HuH-7.5 (cell line): ENCODE data around the gene TP53INP2.
"Not testable (repeated sequence)": the region's sequence is repeated elsewhere in the genome, so short reads cannot be mapped to it uniquely, and the experiment has no call there.

Source experiments
- DNase-seq: peaks from one replicate; pipeline ENCODE4 v3.0.0; 2011; ENCODE audit warnings: low spot score

TP53INP2 gene

DNA sequence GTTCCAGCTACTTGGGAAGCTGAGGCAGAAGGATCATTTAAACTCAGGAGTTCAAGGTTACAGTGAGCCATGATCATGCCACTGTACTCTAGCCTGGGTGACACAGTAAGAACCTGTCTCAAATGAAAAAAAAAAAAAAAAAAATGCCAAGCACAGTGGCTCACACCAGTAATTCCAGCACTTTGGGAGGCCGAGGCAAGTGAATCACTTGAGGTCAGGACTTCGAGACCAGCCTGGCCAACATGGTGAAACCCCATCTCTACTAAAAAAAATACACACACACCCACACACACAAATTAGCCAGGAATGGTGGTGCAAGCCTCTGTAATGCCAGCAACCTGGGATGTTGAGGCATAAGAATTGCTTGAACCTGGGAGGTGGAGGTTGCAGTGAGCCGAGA is 18.4 kb downstream of the TP53INP2 start:
- DNase-seq: not testable (repeated sequence)

DNA sequence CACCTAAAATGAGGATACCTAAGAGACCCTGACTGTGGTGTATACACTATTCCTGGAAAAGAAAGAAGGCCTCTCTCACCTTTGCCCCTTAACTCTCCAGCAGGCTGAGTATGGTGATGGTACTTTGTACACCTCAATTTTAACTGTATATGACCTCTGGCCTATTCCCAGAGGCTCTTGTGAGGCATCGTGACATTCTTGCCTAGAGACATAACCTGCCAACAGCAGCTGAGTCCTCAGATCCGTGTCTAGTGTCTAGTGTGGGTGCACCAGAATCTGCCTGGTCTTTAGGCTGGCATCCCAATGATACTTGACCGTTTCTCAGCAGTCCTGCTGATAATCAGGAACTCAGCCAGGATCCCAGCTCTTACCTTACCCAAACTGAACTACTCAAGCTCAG is 20.0 kb downstream of the TP53INP2 start:
- no peak for DNase-seq

DNA sequence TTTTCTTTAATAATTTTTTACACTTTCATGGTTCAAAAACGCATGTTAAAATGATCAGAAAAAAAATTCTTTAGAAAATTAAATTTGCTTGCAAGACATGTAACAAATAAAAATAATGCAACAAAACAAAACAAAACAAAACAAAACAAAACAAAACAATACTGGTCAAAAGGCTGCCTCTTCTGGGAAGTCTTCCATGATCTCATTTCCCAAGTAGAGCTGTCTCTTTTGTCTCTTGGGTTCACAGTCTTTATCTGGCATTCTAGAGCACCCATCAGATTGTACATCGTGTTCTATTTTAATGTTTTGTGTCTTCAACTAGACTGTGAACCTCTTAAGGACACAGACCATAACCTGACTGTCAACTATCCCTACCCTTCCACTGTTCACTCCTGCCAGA is 25.3 kb downstream of the TP53INP2 start:
- DNase-seq: no peak

DNA sequence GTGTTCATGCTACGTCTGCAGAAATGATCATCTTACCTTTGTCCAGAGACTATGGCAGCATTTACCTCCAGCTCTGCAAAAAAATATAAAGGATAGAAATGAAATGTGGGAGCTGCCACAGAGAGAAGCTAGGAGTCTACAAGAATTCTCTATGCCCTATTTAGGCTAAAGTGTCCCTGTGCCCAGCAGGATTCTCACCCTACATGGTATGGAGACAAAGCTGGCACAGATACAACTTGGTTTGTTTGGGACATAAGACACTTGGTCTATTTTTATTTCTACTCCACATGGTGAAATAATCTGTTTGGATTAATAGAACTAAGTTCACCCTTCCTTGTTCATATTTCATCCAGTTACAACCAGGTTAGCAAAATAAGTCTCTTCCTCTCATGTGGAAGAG is 28.4 kb downstream of the TP53INP2 start:
- DNase-seq: no peak

DNA sequence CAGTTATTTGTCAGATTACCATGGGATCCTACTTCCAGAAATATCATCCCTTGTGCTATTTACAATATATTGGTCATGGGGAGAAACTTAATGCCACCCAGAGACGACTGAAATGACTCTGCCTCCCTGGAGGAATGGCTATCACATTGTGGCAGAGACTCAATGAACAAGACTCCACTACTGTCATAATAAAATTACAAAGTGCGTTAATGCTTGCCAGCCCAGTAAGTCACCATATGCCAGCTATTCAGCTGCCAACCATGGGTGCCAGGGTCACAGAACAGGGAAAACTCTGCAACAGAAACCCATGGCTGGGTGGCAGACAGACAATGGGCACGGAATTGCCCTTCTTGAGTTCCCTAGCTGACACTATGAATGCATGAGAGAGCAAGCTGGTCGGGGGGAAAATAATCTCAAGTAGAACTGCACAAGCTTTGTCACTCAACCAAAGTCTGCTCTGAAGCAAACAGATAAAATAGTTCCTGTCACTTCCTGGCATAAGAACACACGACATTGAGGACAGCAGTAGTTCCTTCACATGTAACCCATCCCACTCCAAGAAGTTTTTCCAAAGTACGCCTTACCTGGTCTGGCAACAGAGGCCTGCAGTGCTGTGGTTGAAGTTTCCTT is 32.1 kb downstream of the TP53INP2 start:
- no peak for DNase-seq

DNA sequence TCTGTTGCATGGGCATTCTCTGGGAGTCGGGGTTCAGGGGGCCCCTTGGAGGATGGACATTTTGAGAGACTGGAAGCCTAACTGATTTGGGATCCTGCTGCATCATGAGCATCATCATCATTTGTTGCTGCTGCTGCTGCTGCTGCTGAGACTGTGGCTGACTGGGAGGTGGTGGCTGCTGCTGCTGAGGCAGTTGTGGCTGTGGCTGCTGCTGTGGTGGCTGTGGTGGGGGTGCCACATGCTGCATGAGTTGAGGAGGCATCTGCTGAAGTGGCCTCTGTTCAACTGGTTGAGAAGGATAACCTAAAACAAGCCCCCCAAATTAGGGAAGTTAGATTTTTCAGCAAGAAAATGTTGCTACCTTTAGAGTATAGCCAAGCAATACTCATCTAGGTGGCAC is 38.9 kb downstream of the TP53INP2 start:
- DNase-seq: no peak

DNA sequence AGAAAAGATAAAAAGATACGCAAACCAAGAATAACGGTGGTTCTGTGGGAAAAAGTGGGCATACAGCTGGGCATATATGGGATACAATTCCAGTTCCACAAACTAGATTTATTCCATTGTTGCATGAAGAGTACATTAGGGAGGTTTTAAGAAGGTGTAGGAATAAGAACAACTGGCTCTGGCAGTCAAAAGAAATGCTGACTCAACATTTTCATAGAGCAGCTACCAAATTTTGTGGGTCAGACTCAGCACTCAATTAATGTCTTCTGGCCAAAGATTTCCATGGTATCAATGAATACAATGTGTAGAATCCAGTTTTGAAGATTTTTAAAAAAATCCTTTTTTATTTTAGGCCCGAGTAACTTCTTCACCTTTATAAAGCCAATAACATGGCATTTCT is 40.2 kb downstream of the TP53INP2 start:
- DNase-seq: no peak

DNA sequence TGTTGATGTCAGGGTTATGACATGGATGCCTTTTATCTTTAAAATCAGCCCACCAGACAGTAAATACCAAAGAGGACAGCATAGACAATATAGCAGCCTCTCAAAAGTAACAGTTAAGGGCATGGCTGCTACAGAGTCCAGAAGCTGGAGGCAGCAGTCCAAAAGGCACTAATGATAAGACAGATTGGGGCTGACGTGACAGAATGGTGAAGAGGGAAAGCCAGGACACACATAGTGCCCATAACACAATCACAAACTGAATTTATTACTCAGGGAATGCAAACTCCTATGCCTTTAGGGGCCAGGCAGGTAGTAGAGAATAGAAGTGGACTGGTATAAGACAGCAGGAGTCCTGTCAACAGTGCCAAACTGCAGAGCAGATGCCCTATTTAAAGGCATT is 40.7 kb downstream of the TP53INP2 start:
- no peak for DNase-seq

DNA sequence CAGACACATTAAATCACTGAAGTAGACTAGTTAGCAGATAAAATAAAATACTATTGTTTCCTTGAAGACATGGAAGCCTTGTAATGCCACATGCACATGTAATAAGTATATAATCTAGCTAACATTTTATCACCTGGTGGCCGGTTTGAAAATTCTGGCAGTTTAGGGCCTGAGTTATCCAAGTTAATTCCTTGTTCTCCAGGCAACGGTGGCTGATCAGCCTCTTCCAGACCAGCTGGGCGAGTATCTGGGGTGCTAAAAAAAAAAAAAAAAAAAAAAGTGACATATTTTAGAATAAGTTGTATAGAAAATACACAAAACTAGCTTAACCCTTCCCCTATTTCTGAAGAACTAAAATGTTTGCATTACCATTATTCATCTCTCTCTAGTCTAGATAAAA is 42.5 kb downstream of the TP53INP2 start:
- no peak for DNase-seq

DNA sequence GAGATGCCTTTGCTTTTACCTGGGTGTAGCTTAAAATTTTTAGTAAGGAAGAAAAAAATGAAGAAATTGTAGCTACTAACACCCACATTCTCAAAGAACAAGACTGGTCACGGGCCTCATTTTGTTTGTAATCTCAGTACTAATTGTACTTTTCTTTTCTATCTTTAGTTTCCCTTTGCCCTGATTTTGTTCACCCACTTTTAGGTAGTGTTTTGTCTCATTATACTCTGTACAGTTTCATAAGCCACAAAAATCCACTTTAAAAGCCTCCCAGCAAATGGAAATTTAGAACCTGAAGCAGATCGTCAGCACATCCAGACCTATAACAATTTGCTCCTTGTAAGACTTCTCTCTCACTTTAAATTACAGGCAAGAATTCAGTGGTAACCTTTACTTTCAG is 43.3 kb downstream of the TP53INP2 start:
- no peak for DNase-seq

DNA sequence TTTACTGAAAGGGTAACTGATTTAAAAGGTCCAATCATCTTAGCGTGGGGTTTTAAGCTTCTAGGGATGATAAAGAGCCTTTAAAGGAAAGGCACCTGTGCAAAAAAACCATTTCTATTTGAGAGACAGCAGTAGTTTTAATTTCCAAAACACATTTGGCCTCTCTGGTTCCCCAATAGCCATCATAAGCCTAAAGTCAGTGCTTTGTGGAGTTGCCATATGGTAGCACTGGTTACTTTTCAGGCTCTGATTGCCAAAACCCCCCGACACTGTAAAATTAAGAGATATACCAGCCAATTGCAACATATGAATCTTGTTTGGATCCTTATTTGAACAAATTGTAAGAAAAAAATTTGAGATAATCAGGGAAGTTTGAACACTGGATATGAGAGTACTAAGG is 44.6 kb downstream of the TP53INP2 start:
- no peak for DNase-seq

DNA sequence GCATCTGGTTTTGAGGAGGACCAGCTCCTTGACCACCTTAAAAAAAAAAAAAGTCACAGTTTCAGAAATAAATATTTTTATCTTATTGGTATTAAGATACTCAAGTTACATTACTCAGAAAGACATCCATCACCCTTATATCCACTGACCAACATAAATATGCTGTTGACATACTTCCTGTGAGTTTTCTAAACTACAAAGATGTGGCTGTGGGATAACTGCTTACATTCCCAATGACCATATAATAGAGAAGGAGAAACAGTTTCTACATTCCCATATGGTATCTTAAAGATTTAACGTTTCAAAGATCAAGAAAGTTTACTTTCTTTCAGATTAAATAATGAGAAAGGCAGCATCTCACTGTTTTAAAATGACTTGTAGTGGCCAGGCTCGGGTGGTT is 46.3 kb downstream of the TP53INP2 start:
- no peak for DNase-seq

DNA sequence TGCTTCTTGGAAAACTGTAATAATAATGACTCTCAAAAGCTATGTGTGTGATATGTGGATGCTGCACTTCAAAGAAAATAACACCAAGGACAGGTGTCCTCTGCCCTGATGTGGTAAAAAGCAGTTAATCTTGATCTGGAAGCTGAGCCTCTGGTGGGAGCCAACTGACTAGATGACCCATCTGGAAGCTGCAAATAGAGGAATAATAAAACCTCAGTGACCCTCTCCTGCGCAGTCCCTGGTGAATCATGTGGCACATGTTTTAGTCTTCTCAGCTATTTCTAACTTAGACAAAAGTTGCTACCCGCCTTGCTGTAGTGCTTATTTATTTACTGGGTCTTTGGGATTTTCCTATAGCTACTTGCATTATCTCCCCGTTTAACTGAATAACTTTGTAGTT is 47.3 kb downstream of the TP53INP2 start:
- no peak for DNase-seq

DNA sequence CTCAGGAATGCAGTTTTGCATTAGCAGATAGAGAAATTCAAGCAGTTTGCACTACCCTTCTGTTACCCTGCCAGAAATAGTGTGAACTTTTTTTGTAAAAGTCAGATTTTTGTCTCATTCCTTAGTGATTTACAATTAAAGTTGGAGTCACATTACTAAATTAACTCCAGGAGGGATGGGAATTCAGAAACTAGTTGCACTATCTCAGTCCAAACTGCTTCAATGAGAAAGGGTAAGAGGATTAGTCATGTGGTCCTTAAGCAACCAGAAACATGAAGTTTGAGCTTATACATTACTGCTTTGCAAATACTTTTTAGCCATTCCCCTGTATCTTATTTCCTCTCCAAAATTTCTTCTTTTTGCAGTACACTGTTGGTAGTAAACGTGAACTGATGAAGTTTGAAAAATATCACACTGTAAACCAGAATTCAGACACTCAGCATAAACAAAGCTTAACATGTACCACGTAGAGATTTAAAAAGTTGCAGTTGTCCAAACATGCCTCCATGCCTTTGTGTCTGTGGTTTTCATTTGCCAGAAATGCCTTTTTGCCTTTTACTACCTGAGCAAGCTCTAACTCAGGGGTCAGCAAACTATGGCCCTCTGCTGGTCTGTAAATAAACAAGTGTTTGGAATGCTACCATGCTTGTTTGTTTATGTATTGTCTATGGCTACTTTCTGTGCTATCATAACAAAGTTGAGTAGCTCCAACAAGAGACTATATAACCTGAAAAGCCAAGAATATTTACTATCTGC is 49.7 kb downstream of the TP53INP2 start:
- DNase-seq: no peak

DNA sequence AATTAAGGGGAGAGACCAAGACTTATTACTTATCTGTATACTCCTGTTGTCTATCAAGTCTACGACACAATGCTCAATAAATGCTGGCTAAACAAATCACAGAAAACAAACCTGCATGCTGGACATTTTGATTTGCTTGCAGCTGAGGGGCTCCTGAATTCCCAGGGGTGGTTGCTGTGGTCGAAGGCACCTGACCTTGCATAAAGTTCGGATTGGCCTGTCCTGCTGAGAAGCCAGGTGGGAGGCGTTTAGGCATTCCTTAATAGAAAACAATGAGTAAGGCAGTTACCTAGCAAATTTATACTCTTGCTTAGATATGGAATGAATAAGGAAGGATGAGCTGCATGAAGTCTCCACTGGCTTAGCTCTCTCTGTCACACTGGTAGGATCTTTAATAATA is 50.5 kb downstream of the TP53INP2 start:
- DNase-seq: no peak

DNA sequence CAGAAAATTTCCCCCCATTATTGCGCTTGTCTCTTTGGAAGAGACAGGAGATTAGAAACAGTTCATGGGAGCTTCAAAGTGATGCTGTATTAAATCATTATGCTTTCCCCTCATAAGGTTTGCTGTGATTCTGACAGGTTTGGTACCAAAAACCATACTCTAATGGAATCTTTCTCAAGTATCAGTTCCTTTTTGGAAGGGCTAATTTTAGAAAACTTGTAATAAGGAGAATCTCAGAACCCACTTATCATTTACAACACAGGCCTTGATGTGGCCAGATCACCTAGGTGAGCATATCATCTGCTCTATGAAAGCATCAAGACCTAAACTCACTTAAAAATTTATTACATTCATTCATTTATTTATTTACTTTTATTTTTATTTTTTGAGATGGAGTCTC is 51.2 kb downstream of the TP53INP2 start:
- no peak for DNase-seq

DNA sequence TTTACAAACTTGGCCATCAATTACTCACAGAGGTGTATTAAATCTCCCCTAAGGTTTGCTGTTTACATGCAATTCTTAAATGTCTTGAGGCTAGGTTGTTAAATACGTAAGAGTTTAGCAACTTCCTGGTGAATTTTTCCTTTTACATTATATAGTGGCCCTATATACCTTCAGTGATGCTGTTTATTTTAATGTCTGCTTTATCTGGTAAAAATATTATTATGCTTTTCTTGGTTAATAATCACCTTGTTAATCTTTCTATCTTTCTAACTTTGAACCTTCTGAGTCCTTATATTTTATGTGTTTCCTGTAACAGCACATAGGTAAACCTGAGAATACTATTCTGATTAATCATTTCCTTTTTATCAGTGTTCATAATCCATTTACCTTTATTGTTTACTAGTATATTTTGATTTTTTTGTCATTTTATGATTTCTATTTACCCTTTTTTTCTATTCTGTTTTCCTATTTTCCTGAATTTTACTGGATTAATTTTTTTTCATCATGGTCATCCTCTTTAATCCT is 57.9 kb downstream of the TP53INP2 start:
- no peak for DNase-seq
